Activated CD4-positive, alpha-beta T cell treated with anti-CD3 and anti-CD28 coated beads for 1 hour (primary cell): Measurements from ENCODE around the gene CCPG1.

ENCODE experiments used
- DNase-seq: peaks from one replicate; pipeline ENCODE4 v3.0.0-alpha.2; 2020

Gene CCPG1

DNA sequence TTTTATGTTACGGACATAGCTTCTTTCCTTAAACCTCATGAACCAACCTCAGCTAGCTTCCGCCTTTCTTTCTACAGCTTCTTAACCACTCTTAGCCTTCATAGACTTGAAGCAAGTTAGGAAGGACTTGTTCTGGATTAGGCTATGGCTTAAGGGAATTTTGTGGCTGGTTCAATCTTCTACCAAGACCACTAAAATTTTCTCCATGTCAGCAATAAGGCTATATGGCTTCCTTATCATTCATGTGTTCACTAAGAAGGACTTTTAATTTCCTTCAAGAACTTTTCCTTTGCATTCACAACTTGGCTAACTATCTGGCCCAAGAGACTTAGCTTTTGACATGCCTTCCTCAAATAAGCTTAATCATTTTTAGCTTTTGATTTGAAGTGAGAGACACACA, 24.5 kb downstream of the CCPG1 start:
- DNase-seq: no peak

DNA sequence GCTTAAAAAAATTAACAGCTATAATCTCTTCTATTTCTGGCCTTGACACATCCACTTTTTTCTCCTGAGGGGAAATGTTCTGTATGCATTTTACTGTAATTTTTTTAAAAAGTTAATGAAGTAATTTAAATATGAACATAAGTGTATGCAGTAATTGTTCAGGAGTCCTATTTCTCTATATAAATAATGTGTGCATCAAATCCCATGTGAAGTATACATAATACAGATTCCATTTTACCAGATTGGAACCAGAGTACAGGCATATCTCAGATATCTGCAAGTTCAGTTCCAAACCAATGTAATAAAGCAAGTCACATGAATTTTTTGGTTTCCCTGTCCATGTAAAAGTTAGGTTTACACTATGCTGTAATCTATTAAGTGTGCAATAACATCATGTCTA, 26.6 kb downstream of the CCPG1 start:
- no peak for DNase-seq

DNA sequence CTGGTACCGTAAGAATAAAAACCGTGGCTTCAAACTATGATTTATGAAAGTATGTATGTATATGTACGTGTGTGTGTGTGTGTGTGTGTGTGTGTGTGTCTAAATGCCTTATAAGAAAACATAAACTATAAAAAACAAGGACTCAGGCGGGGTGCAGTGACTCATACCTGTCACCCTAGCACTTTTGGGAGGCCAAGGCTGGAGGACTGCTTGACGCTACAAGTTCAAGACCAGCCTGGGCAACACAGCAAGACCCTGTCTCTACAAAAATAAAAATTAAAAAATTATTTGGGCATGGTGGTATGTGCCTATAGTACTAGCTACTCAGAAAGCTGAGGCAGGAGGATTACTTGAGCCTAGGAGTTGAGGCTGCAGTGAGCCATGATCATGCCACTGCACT, 29.1 kb downstream of the CCPG1 start:
- no peak for DNase-seq

DNA sequence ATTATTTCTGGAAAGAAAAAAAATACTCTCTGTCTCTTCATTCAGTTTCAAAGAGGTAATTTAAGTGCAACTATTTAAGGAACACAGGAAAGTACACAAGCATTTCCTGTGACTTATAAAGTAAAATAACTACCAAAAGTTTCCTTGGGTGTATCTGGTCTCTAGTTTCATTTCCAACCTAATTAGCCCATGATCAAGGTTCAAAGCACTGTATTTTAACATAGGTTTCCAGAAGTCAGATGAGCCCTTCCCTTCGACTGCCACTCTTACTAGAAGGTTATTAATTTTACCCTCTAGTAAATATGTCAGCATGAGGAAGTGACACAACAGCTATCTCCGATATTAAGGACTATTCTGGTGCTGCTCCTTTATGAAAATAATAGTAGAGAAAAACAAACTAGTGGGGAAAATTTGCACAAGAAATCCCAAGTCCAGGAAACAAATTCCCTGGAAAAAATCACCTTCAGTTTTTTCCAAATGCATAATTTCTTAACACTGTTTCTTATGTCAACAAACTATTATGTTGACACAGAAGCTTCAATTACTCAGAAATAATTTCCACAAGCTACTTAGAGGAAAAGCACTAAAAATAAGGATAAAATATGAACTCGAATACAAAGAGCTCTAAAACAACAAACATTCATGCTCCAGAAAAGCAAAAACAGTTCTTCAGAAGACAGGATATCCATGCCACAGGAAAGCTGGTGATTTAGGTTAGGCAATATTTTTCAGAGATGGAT, 35.3 kb downstream of the CCPG1 start:
- no peak for DNase-seq

DNA sequence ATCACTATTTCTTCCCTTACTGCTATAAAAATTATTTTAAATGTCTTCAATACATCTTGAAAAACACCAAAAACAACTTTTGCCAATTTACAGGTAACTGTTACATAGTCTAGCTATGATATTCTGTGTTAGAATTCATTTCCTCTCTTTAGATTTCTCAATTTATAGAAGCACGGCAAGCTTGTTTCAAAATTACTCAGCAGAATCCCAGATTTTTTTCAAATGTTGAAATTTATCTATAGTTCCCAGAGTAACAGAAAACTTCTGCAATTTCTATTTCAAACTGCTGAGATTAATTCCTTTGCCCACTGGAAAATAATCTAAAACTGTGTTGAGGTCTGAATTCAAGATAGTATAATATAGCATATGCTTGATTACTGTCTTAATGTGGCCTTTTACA, 41.2 kb downstream of the CCPG1 start:
- DNase-seq: no peak

DNA sequence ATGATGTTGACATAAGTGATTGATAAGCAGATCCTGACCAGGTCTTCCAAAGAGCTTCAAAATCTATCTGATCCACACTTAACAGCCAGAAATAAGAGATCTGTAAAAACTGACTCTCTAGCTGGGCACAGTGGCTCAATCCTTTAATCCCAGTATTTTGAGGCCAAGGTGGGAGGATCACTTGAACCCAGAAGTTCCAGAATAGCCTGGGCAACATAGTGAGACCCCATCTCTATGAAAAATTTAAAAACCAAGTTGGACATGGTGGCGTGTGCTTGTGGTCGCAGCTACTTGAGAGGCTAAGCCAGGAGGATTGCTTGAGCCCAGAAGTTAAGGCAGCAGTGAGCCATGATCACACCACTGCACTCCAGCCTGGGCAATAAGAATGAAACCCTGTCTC, 45.5 kb downstream of the CCPG1 start:
- DNase-seq: no peak

DNA sequence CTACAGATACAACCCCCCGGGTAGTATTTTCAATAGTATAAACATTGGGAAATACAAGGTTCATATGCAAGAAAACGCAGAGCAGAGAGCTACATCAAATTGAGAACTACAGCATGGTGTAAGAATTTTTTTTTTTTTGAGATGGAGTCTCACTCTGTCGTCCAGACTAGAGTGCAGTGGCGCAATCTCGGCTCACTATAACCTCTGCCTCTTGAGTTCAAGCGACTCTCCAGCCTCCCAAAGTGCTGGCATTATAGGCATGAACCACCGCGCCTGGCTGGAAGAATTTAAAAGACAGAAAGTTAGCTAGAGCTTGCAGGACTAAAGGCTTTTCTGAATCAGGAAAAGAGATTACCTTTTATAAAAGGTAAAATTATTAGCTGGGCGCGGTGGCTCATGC, 47.1 kb downstream of the CCPG1 start:
- DNase-seq: no peak

DNA sequence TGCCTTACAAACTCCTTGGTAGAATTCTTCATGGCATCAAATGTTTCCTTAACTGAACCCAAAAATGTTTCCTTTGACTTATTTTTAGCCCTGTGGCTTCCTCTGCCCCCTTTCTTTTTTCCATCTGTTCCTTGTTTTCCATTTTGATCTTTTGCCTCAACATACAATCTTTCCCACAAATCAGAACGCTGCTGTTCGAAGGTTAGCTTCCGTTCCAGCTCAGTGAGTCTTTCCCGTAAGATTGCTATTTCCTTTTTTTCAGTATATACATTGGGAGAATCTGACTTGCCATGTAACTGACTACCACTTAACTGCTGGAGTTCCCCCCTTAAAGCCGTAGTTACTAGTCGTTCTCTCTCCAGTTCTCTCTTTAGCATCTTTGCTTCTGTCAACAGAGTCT, 47.9 kb downstream of the CCPG1 start:
- DNase-seq: no peak

DNA sequence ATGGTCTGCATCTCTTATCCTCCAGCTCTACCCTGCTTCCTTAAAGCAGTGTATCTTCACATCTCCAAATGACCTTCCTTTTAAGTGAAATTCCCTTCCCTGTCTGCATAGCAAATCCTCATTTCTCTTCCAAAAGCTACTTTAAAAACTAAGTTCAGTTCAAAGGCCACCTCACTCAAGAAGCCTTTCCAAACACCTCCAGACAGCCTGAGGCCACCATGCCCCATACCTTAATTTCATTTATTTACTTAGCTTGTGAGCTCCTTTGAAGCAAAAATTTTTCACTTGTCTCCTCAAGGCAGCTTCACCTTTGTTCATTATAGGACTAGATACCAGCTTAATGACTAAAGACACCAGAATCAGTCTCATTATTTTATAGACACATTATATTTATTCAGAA, 49.7 kb downstream of the CCPG1 start:
- no peak for DNase-seq

DNA sequence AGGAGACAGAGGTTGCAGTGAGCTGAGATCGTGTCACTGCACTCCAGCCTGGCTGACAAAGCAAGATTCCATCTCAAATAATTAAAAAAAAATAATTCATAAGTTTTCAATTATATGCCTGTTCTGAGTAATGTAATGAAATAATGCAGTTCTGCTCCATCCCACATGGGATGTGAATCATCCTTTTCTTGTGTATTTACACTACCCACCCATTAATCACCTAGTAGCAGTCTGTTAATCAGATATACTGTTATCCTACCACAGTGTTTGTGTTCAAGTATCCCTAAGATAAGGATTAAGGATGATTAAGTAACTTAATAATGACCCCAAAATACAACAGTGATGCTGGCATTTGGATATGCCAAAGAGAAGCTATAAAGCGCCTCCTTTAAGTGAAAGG, 50.4 kb downstream of the CCPG1 start:
- DNase-seq: no peak

DNA sequence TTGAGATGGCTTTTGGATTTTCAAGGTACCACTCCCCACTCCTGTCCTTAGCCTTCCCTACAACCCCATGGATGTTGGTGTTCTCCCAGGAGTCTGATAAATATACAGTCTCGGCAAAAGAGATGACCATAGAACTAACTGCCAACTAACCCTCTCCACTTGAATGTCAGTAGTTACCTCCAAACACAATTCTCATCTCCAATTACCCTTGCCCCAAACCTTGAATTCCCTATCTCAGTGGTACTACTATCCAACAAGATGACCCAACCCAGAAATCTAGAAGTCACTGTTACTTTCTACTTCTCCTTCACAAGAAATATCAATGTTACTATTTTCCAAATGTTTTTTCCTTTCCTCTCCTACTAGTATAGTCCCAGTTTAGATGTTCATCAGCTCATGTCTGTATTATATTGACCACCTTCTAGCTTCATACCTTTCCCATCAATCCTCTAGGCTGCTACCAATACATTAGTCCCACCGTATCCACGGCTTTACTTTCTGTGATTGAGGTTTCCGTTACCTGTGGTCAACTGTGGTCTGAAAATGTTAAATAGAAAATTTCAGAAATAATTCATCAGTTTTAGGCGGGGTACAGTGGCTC, 51.1 kb downstream of the CCPG1 start:
- no peak for DNase-seq

DNA sequence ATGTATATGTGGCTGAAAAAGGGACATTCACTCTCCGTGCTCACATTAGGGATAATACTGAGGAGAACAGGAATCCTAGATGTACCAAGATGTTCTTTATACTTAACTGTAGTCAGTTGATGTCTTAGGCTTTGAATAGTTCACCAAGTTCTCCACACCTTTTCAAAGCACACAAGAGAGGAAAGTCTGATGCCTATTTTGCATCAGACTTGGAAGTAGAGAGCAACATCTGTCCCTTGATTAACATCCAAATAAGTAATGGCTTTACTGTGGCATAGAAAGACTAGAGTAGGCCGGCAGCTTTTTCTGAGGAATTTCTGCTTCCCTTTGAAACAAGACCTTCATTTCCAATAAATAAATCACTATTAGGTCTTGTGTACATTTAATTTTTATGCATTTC, 55.1 kb downstream of the CCPG1 start:
- DNase-seq: no peak

DNA sequence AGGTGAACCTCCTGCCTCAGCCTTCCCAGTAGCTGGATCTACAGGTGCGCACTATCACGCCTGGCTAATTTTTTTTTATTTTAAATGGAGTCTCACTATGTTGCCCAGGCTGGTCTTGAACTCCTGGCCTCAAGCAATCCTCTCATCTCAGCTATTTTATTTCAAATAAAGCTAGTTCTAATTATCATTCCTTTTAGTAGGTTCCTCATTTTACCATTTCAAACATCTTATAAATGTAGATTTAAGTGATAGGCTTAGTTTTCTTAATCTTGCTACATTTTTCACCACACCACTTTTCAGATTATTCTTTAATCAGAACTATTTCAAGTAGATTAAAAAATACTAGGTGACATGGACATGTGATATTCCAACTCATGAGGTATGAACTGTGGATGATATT, 58.9 kb downstream of the CCPG1 start:
- DNase-seq: no peak

DNA sequence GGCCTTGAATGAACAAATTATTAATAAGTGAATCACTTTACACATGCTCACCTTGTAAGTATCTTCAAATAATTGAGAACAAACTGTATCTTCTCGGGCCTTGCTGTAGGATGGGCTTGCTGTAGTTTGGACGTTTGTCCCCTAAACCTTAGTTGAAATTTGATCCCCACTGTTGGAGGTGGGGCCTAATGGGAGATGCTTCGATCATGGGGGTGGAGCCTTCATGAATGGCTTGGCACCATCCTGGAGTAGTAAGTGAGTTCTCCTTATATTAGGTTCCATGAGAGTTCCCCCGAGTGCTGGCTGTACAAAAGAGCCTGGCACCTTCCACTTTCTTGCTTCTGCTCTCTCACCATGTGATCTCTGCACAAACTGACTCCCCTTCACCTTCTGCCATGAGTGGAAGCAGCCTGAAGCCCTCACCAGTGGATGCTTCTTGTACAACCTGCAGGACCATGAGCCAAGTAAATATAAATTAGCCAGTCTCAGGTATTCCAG, 59.8 kb downstream of the CCPG1 start:
- no peak for DNase-seq

DNA sequence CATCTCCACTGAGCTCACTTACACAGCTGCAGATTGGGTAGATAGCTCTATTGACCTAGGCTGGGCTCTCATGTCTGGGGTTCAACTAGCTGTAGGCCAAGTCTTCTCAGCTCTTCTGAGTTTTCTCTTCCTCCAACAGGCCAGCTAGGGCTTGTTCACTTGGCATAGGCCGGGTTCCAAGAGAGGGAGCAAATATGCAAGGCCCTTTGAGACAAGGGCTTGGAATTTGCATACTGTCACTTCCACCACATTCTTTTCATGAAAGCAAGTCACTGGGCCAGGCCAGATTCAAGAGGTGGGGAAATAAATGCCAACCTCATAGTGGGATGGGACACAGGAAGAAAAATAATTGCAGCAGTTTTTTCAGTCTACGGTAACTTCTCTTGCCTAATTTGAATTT, 64.0 kb downstream of the CCPG1 start:
- no peak for DNase-seq

DNA sequence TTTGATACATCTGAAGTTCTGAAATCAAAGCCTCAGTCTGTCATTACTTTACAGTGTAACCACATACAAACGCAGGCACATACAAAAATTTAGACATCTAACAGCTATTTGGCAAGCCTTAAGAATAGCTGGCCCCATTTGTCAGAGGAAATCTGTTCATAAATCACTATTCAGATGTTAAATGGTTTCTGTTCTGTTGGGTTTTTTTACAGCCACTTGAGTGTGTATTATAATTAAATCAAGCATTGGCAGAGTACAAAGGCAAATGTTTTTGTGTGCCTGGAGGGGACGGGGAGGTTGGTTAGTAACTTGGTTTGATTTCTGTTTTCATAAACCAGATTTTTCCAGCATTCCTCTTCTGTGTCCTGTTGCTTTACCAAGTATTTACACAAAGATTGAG, 65.0 kb downstream of the CCPG1 start:
- DNase-seq: no peak

DNA sequence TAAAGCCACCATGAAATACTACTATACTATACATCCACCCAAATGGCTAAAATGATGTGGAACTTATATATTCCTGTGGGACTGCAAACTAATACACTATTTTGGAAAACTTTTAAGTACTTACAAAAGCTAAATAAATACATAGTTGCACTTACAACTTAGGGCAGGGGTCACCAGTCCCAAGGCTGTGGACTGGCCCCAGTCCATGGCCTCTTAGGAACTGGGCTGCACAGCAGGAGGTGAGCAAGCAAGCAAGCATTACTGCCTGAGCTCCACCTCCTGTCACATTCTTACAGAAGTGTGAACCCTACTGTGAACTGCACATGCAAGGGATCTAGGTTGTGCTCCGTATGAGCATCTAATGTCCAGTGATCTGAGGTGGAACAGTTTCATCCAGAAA, 71.0 kb downstream of the CCPG1 start:
- no peak for DNase-seq

DNA sequence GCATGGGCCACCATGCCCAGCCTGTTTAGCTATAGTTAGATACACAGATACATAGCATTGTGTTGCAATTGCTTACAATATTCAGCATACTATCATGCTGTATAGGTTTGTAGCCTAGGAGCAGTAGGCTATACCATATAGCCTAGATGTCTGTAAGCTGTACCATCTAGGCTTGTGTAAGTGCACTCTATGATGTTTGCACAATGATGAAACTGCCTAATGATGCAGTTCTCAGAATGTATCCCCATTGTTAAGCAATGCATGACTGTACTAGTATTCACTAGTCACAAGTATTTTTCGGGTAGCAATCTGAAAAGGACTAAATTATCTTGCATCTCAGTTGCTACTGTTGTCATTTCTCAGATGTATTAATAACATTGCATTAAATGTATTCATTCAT, 73.2 kb downstream of the CCPG1 start:
- DNase-seq: no peak

DNA sequence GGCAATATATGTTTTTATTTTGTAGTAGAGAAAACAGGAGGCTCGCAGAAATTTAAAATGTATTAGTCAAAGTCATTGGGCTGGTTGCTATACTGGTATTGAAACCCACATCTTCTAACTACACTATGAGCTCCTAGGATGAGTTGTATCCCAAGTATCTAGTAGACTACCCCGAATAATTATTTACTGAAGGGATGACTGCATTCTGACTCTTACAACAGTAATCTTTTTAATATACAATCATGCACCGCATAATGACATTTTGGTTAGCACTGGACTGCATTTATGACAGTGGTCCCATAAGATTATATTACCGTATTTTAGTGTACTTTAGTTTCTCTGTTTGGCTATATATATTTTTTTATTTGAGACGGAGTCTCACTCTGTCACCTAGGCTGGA, 73.8 kb downstream of the CCPG1 start:
- no peak for DNase-seq

DNA sequence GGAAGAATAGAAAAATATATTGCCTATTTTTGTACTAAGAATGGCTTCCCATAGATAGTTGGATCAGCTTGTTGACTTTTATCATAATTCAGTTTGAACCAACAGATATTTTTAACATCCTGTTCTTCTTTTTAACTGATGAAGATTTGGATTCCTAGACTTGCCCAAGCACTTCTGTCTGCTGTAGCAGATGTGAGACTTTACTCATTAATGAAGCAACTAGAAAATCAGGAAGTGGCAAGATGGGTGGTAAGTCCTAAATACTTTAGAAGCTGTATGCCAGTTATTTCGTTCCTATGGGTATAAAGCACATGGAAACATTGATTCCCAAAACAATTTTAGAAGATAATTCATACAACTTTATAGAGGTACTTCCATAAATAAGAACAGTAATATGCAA, 80.8 kb downstream of the CCPG1 start:
- DNase-seq: no peak

DNA sequence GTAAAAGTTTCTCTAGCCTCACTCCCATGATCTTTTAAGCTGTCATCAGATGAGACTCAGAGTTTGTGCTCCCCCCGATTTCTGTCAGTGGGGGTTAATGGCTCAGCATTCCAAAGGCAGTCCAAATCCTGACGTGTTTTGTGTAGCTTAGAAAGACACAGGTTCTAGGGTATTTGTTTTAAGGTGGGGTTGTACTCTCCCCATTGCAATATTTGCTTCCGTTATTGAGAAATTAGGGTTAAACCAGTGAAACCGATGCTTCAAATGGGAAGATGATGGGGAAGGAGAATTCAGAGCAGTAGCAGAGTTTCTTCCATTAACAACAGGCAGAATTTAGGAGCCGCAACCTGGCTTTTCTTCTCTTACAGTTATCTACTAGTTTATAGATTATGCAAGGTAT, 85.7 kb downstream of the CCPG1 start:
- no peak for DNase-seq

DNA sequence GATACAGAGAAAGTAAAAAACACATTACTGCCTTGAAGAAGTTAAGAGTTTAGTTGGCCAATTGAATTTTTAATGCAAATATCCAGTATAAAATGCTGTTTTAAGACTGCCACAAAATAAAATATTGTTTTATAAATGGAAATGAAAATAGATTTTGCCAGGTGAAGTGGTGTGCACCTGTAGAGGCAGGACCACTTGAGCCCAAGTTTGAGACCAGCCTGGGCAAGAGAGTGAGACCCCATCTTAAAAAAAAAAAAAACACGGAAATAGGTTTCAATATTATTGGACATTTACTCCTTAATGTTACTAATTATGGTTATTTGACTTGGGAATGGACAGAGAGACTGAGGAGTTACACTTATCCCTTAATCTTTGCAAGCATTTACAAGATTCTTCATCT, 87.2 kb downstream of the CCPG1 start:
- no peak for DNase-seq

DNA sequence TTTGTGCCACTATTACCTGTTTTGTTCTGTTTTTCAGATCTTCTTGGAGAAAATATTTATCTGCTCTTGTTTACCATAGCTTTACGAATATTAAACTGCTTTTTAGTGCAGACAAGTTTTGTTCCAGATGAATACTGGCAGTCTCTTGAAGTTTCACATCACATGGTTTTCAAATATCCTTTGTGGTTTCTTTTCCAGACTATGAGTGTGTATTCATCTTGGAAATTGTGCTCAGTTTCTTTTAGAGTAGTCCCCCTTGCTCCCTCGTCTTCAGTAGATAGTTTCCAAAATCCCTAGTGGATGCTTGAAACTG, 88.0 kb downstream of the CCPG1 start:
- DNase-seq: no peak

DNA sequence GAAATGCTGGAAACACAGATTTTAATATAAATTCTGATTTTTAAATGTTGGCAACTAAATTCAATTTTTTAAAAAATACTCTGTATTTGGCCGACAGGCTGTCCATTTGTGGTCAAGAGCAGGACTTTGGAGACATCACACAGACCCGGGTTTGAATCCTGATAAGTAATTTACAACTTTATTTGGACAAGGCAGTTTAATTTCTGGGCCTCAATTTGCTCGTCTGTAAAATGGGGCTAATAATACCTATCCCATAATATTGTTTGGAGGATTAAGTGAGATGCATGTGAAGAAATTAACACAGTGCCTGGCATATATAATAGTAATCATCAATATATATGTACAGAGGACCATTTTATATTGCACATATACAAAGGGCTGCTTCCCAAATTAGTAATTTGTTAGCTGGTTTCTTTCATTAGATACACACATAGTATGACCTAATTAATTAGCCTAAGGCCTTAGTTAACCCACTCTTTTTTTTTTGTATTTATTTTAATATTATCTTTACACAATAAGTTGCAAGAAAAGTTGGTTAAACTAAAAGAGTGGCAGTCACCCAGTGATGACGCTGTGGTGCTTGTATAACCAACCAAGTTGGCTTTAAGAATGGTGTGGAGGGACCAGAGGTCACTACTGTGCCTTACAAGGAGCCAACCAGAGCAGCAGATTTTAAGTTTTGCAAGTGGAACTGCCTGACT, 88.5 kb downstream of the CCPG1 start:
- no peak for DNase-seq
